CD4-positive, CD25-positive, alpha-beta regulatory T cell (primary cell): ENCODE measurements around the gene RGS7. TPM values are rescaled to one million over a fixed set of nuclear protein-coding genes. Genes with fewer than 3 reads are reported as not detected.
"Not testable (repeated sequence)": the region's sequence is repeated elsewhere in the genome, so short reads cannot be mapped to it uniquely, and the experiment has no call there.

Experiments used
- ATAC-seq, 2 donors: fragments of 150-1000 bp; cut with Tn5 transposase; one replicate each; pipeline ENCODE4 v1.10.0; 2021; ENCODE audit warnings: low read depth in 2 of 2, moderate number of reproducible peaks in 2 of 2, moderate library complexity in 1 of 2
- DNase-seq, 3 donors: peaks; one replicate each; pipeline versions ENCODE4 v3.0.0 to v3.0.0-alpha.2; 2012 to 2022; ENCODE audit warnings: mixed read lengths in 1 of 3
- H3K27ac ChIP-seq: one replicate; pipeline ENCODE4 v1.7.0; 2013; ENCODE audit warnings: mild to moderate bottlenecking, low read length; ENCODE audit not compliant: insufficient read depth, poor library complexity, severe bottlenecking
- H3K27me3 ChIP-seq: one replicate; pipeline ENCODE4 v1.7.0; 2013; ENCODE audit warnings: low read length; ENCODE audit not compliant: control insufficient read depth, insufficient read depth
- H3K36me3 ChIP-seq: one replicate; pipeline ENCODE4 v1.7.0; 2013; ENCODE audit warnings: mild to moderate bottlenecking, low read length, moderate library complexity; ENCODE audit not compliant: control insufficient read depth, insufficient read depth
- H3K4me1 ChIP-seq: 2 replicates; pipeline ENCODE4 v1.7.0; 2013; ENCODE audit warnings: mild to moderate bottlenecking, low read length; ENCODE audit not compliant: insufficient read depth, control insufficient read depth, poor library complexity, severe bottlenecking
- H3K4me3 ChIP-seq: one replicate; pipeline ENCODE4 v1.7.0; 2013; ENCODE audit warnings: low read depth, mild to moderate bottlenecking, low read length, moderate library complexity
- H3K9me3 ChIP-seq, 2 experiments: 1 replicate in 1 of 2; 2 replicates in 1 of 2; pipeline ENCODE4 v1.7.0; 2013; ENCODE audit warnings: low read length in 2 of 2, mild to moderate bottlenecking in 1 of 2, moderate library complexity in 1 of 2; ENCODE audit not compliant: control insufficient read depth in 2 of 2
- H3K27ac Mint-ChIP-seq, 3 donors: one replicate each; pipeline ENCODE4 v1.8.0; 2020 to 2022; ENCODE audit warnings: mild to moderate bottlenecking in 3 of 3, mixed read lengths in 3 of 3, moderate library complexity in 2 of 3
- H3K27me3 Mint-ChIP-seq: one replicate; pipeline ENCODE4 v1.8.0; 2022; ENCODE audit warnings: mild to moderate bottlenecking, mixed read lengths
- H3K36me3 Mint-ChIP-seq: one replicate; pipeline ENCODE4 v1.8.0; 2020; ENCODE audit warnings: mixed read lengths
- H3K4me1 Mint-ChIP-seq, 4 donors: one replicate each; pipeline ENCODE4 v1.8.0; 2020 to 2022; ENCODE audit warnings: mixed read lengths in 4 of 4, mild to moderate bottlenecking in 1 of 4
- H3K4me3 Mint-ChIP-seq, 4 donors: one replicate each; pipeline ENCODE4 v1.8.0; 2020 to 2022; ENCODE audit warnings: mild to moderate bottlenecking in 4 of 4, mixed read lengths in 4 of 4, moderate library complexity in 3 of 4
- H3K9me3 Mint-ChIP-seq, 7 donors: one replicate each; pipeline ENCODE4 v1.8.0; 2020 to 2022; ENCODE audit warnings: mixed read lengths in 7 of 7, mild to moderate bottlenecking in 3 of 7, moderate library complexity in 2 of 7
- polyA plus RNA-seq, 4 donors: library from polyadenylated mRNA; unstranded; fragments of 300-500 nt; fragmentation: Illumina TruSeq; gene quantifications; one replicate each; pipeline ENCODE4 v1.2.3, GENCODE V29; 2021
- total RNA-seq: library from RNA; stranded (reverse); gene quantifications from one replicate; pipeline ENCODE4 v1.2.3, GENCODE V29; 2022

Gene RGS7
- total and polyA plus RNA-seq, 5 donors from 2014 or later, result not detected

DNA sequence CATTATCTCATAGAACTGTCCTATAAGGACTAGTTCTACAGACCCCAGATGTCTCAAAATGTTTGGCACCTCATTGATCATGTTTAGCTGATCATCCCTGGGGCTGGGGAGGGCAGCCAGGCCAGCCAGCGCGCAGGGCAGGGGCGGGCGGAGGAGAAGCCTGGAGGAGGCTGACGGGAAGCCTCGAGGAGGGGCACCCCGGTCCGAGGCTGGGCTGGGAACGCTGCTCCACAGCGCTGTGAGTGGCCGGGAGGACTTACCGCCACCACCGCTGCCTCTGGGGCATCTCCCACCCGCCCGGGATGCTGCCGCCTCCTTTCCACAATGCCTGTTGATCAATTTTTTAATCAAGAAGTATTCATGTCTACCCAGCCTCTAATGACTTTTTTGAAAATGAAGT, 585.6 kb downstream of the RGS7 start:
- Histone ChIP-seq H3K27me3 (no peaks in the 10 kb centered on the region), H3K27ac (no peak overlapping the region), H3K4me1 (no peaks in the 10 kb centered on the region), H3K36me3 (no peaks in the 10 kb centered on the region), H3K9me3 (no peaks in the 10 kb centered on the region), H3K4me3 (no peak overlapping the region)
- H3K4me3 Mint-ChIP-seq, result no peak overlapping the region
- no peaks in the 10 kb centered on the region for H3K27me3 Mint-ChIP-seq
- ATAC-seq (no peak), DNase-seq (no peak)
- no peaks in the 10 kb centered on the region for H3K4me1 Mint-ChIP-seq
- H3K9me3 Mint-ChIP-seq, result peaks cover 0 to 7% (median 3%) of the 10 kb centered on the region in 7 donors
- H3K27ac Mint-ChIP-seq, result no peak overlapping the region
- no peaks in the 10 kb centered on the region for H3K36me3 Mint-ChIP-seq

DNA sequence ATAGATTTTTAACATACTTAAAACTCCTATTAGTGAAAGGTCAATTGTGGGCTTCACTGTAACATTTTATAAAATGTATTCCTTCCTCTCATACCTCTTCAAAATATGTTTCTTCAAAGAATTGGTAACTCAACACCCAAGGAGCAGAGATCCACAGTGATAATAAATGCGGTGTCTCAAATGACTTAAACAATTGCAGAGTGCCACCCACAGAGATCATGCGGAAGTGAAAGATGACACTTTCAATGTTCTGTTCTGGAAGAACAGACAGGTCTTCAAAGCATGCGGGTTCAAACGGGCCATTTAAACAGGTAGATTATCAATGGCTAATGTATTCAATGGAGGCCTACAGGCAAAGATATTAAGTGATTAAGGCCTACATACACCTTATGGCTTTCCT, 588.0 kb downstream of the RGS7 start:
- Mint-ChIP-seq H3K36me3 (no peaks in the 10 kb centered on the region), H3K4me3 (no peak overlapping the region), H3K27ac (no peak overlapping the region), H3K27me3 (no peaks in the 10 kb centered on the region), H3K4me1 (no peaks in the 10 kb centered on the region), H3K9me3 (peaks cover 0 to 12% (median 3%) of the 10 kb centered on the region in 7 donors)
- Histone ChIP-seq H3K27ac (no peak overlapping the region), H3K9me3 (no peaks in the 10 kb centered on the region), H3K36me3 (no peaks in the 10 kb centered on the region), H3K4me3 (no peak overlapping the region), H3K4me1 (no peaks in the 10 kb centered on the region), H3K27me3 (no peaks in the 10 kb centered on the region)
- no peak for ATAC-seq
- no peak for DNase-seq

DNA sequence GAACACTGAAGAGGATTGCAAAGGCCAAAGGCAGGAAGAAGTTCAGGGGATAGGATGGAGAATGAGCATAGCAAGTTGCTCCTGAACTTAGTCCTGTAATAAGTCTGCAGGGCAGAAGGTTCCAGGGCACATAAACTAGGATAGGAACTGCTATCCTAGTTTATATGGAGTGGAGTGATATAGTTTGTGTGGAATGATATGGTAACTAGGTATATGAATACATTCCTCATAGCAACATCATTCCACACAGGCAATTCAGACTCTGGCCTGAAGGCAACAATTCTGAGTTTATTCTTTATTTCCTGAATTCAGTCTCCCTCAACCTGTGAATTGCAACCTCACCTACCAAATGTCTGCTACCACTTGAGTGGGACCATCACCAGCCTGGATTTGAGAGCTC, 590.2 kb downstream of the RGS7 start:
- Histone ChIP-seq H3K27me3 (no peaks in the 10 kb centered on the region), H3K9me3 (no peaks in the 10 kb centered on the region), H3K4me3 (no peak overlapping the region), H3K27ac (no peak overlapping the region), H3K36me3 (no peaks in the 10 kb centered on the region), H3K4me1 (no peaks in the 10 kb centered on the region)
- Mint-ChIP-seq H3K9me3 (peaks cover 0 to 15% (median 1%) of the 10 kb centered on the region in 7 donors), H3K4me3 (no peak overlapping the region), H3K27ac (no peak overlapping the region), H3K36me3 (no peaks in the 10 kb centered on the region), H3K27me3 (no peaks in the 10 kb centered on the region), H3K4me1 (no peaks in the 10 kb centered on the region)
- ATAC-seq (no peak), DNase-seq (no peak)

- Mint-ChIP-seq H3K4me3 (no peak overlapping the region), H3K4me1 (no peaks in the 10 kb centered on the region), H3K27me3 (no peaks in the 10 kb centered on the region), H3K36me3 (no peaks in the 10 kb centered on the region), H3K27ac (no peak overlapping the region), H3K9me3 (peaks cover 0 to 16% (median 1%) of the 10 kb centered on the region in 7 donors)
- Histone ChIP-seq H3K4me1 (no peaks in the 10 kb centered on the region), H3K27ac (no peak overlapping the region), H3K9me3 (no peaks in the 10 kb centered on the region), H3K36me3 (no peaks in the 10 kb centered on the region), H3K4me3 (no peak overlapping the region), H3K27me3 (no peaks in the 10 kb centered on the region)
- ATAC-seq, result no peak
- DNase-seq, result no peak
These were observed 591.2 kb downstream of the RGS7 start for GRCh38 chr1:240765732-240766363.

DNA sequence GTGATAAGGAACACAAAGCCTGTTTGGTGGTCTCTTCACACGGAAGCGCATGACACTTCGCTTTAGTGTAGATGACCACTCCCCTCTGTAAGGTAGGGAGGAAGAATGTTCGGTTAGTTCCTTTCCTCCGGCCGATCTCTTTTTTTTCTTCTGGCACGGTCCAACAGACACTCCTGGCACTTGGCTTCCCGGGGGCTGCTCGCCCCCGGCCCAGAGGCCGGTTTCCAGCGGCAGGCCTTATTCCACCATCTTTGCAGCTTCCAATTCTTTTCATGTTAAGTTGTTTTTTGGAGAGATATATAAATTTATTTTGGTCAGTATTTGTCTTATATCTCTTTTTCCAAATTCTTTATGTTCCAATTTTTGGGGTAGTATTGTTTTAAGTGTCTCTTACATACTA, 593.2 kb downstream of the RGS7 start:
- H3K27me3 Mint-ChIP-seq, result no peaks in the 10 kb centered on the region
- ATAC-seq, result no peak

DNA sequence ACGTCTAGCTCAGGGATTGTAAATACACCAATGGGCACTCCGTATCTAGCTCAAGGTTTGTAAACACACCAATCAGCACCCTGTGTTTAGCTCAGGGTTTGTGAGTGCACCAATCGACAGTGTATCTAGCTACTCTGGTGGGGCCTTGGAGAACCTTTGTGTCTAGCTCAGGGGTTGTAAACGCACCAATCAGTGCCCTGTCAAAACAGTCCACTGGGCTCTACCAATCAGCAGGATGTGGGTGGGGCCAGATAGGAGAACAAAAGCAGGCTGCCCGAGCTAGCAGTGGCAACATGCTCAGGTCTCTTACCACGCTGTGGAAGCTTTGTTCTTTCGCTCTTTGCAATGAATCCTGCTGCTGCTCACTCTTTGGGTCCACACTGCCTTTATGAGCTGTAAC, 593.9 kb downstream of the RGS7 start:
- not testable (repeated sequence) for H3K9me3 ChIP-seq, ATAC-seq, H3K4me1 Mint-ChIP-seq, H3K27me3 Mint-ChIP-seq, DNase-seq, H3K4me3 Mint-ChIP-seq, H3K27me3 ChIP-seq, H3K36me3 ChIP-seq, H3K4me3 ChIP-seq, H3K27ac ChIP-seq, H3K27ac Mint-ChIP-seq, H3K36me3 Mint-ChIP-seq, H3K4me1 ChIP-seq
- peaks cover 0 to 12% (median 5%) of the 10 kb centered on the region in 7 donors for H3K9me3 Mint-ChIP-seq

More for the DNA sequence above, 593.2 kb downstream of the RGS7 start:
- H3K4me1 ChIP-seq, result no peaks in the 10 kb centered on the region
- H3K36me3 ChIP-seq, result no peaks in the 10 kb centered on the region
- no peak overlapping the region for H3K27ac ChIP-seq
- no peaks in the 10 kb centered on the region for H3K36me3 Mint-ChIP-seq
- H3K27ac Mint-ChIP-seq, result no peak overlapping the region
- H3K27me3 ChIP-seq, result no peaks in the 10 kb centered on the region
- H3K4me3 Mint-ChIP-seq, result no peak overlapping the region
- no peaks in the 10 kb centered on the region for H3K9me3 ChIP-seq
- no peak for DNase-seq
- peaks cover 0 to 13% (median 4%) of the 10 kb centered on the region in 7 donors for H3K9me3 Mint-ChIP-seq
- H3K4me1 Mint-ChIP-seq, result no peaks in the 10 kb centered on the region
- H3K4me3 ChIP-seq, result no peak overlapping the region

DNA sequence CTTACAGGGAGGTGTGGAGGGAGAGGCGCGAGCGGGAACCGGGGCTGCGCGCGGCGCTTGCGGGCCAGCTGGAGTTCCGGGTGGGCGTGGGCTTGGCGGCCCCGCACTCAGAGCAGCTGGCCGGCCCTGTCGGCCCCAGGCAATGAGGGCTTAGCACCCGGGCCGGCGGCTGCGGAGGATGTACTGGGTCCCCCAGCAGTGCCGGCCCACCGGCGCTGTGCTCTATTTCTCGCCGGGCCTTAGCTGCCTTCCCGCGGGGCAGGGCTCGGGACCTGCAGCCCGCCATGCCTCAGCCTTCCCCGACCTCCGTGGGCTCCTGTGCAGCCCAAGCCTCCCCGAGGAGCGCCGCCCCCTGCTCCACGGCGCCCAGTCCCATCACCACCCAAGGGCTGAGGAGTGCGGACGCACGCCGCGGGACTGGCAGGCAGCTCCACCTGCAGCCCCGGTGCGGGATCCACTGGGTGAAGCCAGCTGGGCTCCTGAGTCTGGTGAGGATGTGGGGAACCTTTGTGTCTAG, 594.5 kb downstream of the RGS7 start:
- not testable (repeated sequence) for ATAC-seq, DNase-seq, H3K9me3 ChIP-seq, H3K4me3 Mint-ChIP-seq, H3K27me3 Mint-ChIP-seq, H3K4me1 ChIP-seq, H3K27me3 ChIP-seq, H3K36me3 Mint-ChIP-seq, H3K4me3 ChIP-seq, H3K36me3 ChIP-seq, H3K27ac ChIP-seq, H3K4me1 Mint-ChIP-seq, H3K27ac Mint-ChIP-seq
- H3K9me3 Mint-ChIP-seq, result peaks cover 0 to 12% (median 5%) of the 10 kb centered on the region in 7 donors

GRCh38 chr1:240758777-240759176, 598.2 kb downstream of the RGS7 start:
- H3K27ac Mint-ChIP-seq, result not testable (repeated sequence)

More at GRCh38 chr1:240758777-240759176, 598.2 kb downstream of the RGS7 start:
- not testable (repeated sequence) for H3K36me3 ChIP-seq, H3K4me3 Mint-ChIP-seq, H3K4me1 ChIP-seq, H3K36me3 Mint-ChIP-seq, H3K27me3 Mint-ChIP-seq, H3K4me1 Mint-ChIP-seq, H3K9me3 Mint-ChIP-seq, H3K27me3 ChIP-seq, DNase-seq, H3K27ac ChIP-seq, ATAC-seq, H3K4me3 ChIP-seq, H3K9me3 ChIP-seq
